T-cell (primary cell): ENCODE data around the gene LMO1. TPM values are rescaled to one million over a fixed set of nuclear protein-coding genes. Genes with fewer than 3 reads are reported as not detected.

Experiments used
- ATAC-seq, 4 experiments: fragments of 200-7000 bp in 3 of 4; fragments of 150-1000 bp in 1 of 4; cut with Tn5 transposase; replicated peaks in 1 of 4; 1 replicate in 3 of 4; 2 replicates in 1 of 4; pipeline ENCODE4 v1.10.0; 2021; ENCODE audit warnings: moderate library complexity in 3 of 4, mild to moderate bottlenecking in 2 of 4, moderate number of reproducible peaks in 1 of 4
- CTCF ChIA-PET, 2 donors: fragments of 300-600 bp; sonication (Branson Sonifier 250); formaldehyde crosslinking; loops; one replicate each; lab custom pipeline; 2022; ENCODE audit warnings: antibody characterized with exemption in 2 of 2; lab: Charles Lee
- POLR2A ChIA-PET, 2 donors: fragments of 300-600 bp; sonication (Branson Sonifier 250); formaldehyde crosslinking; loops; one replicate each; lab custom pipeline; 2022; ENCODE audit warnings: antibody characterized with exemption in 2 of 2; lab: Charles Lee
- DNase-seq, 35 experiments: peaks; one replicate each; pipeline versions ENCODE4 v3.0.0 to v3.0.0-alpha.2; 2013 to 2023
- H3K27ac ChIP-seq: one replicate; pipeline ENCODE4 v1.5.1; 2013; ENCODE audit warnings: low read length
- H3K27me3 ChIP-seq, 2 experiments: replicated peaks in 1 of 2; 1 replicate in 1 of 2; 2 replicates in 1 of 2; pipeline versions ENCODE4 v1.6.1 to v1.7.0; 2013; ENCODE audit warnings: low read length in 1 of 2, mixed read lengths in 1 of 2; ENCODE audit not compliant: control insufficient read depth in 2 of 2, insufficient read depth in 2 of 2; ENCODE audit errors: extremely low read depth in 1 of 2
- H3K36me3 ChIP-seq, 2 donors: 1 replicate in 1 of 2; 2 replicates in 1 of 2; pipeline versions ENCODE4 v1.6.1 to v1.7.0; 2013; ENCODE audit warnings: low read length in 1 of 2; ENCODE audit not compliant: control insufficient read depth in 2 of 2, insufficient read depth in 1 of 2; ENCODE audit errors: extremely low read depth in 1 of 2
- H3K4me1 ChIP-seq, 2 experiments: 1 replicate in 1 of 2; 2 replicates in 1 of 2; pipeline versions ENCODE4 v1.6.1 to v1.7.0; 2013; ENCODE audit warnings: low read length in 2 of 2, mixed read lengths in 1 of 2; ENCODE audit not compliant: insufficient read depth in 2 of 2, control insufficient read depth in 1 of 2; ENCODE audit errors: extremely low read depth in 1 of 2
- H3K4me3 ChIP-seq, 2 donors: 1 replicate in 1 of 2; 2 replicates in 1 of 2; pipeline versions ENCODE4 v1.5.1 to v1.7.0; 2013; ENCODE audit warnings: mild to moderate bottlenecking in 2 of 2, low read length in 1 of 2, moderate library complexity in 1 of 2; ENCODE audit not compliant: control insufficient read depth in 1 of 2; ENCODE audit errors: extremely low read depth in 1 of 2
- H3K9me3 ChIP-seq: 2 replicates; pipeline ENCODE4 v1.7.0; 2013
- H3K27ac Mint-ChIP-seq, 2 donors: one replicate each; pipeline ENCODE4 v1.8.0; 2020 to 2021; ENCODE audit warnings: mild to moderate bottlenecking in 2 of 2, mixed read lengths in 2 of 2
- H3K27me3 Mint-ChIP-seq, 2 donors: one replicate each; pipeline ENCODE4 v1.8.0; 2021 to 2022; ENCODE audit warnings: mixed read lengths in 2 of 2
- H3K36me3 Mint-ChIP-seq: one replicate; pipeline ENCODE4 v1.8.0; 2021; ENCODE audit warnings: mixed read lengths
- H3K4me1 Mint-ChIP-seq, 3 donors: one replicate each; pipeline ENCODE4 v1.8.0; 2020 to 2022; ENCODE audit warnings: mixed read lengths in 3 of 3, mild to moderate bottlenecking in 1 of 3
- H3K4me3 Mint-ChIP-seq, 3 donors: one replicate each; pipeline ENCODE4 v1.8.0; 2020 to 2022; ENCODE audit warnings: mild to moderate bottlenecking in 3 of 3, mixed read lengths in 3 of 3, moderate library complexity in 3 of 3
- H3K9me3 Mint-ChIP-seq, 3 donors: one replicate each; pipeline ENCODE4 v1.8.0; 2020 to 2022; ENCODE audit warnings: mixed read lengths in 3 of 3
- WGBS: methylation state at CpG from one replicate; pipeline ENCODE4 v1.1.5; 2013; ENCODE audit warnings: missing lambda C conversion rate; ENCODE audit not compliant: insufficient coverage; 5-methylcytosine and 5-hydroxymethylcytosine counted together
- total RNA-seq, 35 experiments: library from RNA in 6 of 35; stranded (reverse) in 6 of 35; fragments of 120-200 nt in 1 of 35; gene quantifications; one replicate each; pipeline versions ENCODE4 v1.2.1 to v1.2.4 and lab custom pipeline; 2013 to 2026

LMO1 gene
- total RNA-seq, 5 donors from 2014 or later (not counting 1 experiment from before 2014, with no cell fraction given): not detected

DNA sequence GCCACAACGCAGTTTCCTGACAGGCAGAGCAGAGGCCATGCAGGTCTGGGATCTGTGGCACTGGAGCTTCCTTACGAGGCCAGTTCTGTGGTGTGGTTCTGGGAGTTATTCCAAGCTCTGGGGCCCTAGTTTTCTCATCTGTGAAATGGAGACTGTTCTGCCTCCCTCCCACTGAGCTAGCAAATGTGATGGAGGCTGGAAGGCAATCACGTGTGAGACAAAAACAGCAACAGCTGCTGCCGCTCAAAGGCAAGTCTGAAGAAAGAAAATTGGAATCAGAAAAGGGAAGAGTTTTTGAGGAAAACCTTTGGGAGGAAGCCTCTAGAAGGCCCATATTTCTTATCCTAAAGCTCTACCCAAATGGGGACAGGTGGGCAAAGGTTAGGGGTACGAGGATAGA, 86.5 kb downstream of the LMO1 start:
- H3K9me3 ChIP-seq: no peaks in the 10 kb centered on the region
- no peaks in the 10 kb centered on the region for H3K4me1 ChIP-seq
- H3K27ac Mint-ChIP-seq: no peak overlapping the region
- 0% methylated on average over 1 of the region's 5 CpGs for WGBS
- H3K27me3 ChIP-seq: peaks cover 2 to 10% of the 10 kb centered on the region in 2 experiments
- H3K9me3 Mint-ChIP-seq: no peaks in the 10 kb centered on the region
- ATAC-seq: no peak
- H3K4me3 Mint-ChIP-seq: no peak overlapping the region
- H3K4me3 ChIP-seq: no peak overlapping the region
- H3K27ac ChIP-seq: no peak overlapping the region
- H3K27me3 Mint-ChIP-seq: peaks cover 14 to 42% of the 10 kb centered on the region in 2 donors
- no peaks in the 10 kb centered on the region for H3K4me1 Mint-ChIP-seq
- DNase-seq: no peak
- H3K36me3 ChIP-seq: no peaks in the 10 kb centered on the region
- no peaks in the 10 kb centered on the region for H3K36me3 Mint-ChIP-seq
- POLR2A ChIA-PET: no interaction called here
- CTCF ChIA-PET: no interaction called here

Other genes with a start within 250 kb of the LMO1 start
- under 1 TPM; 0.05 to 0.33 (median 0.19) TPM for gene TUB, start 182.7 kb downstream of the LMO1 start, total RNA-seq
- 10 to 100 TPM; 32.0 to 47.5 (median 37.5) TPM for gene RIC3, start 94.9 kb downstream of the LMO1 start, total RNA-seq